H1 (cell line): ENCODE results near the gene OLFML2B. TPM values are rescaled to one million over a fixed set of nuclear protein-coding genes. Genes with fewer than 3 reads are reported as not detected.

Experiments used
- BCL11A ChIP-seq, 2 experiments: IDR thresholded peaks; one replicate each; pipeline ENCODE4 v1.6.1; 2011; ENCODE audit warnings: low read depth in 2 of 2, low read length in 2 of 2, mild to moderate bottlenecking in 2 of 2
- BRCA1 ChIP-seq: IDR thresholded peaks from 2 replicates; pipeline ENCODE4 v1.6.1; 2012; ENCODE audit warnings: low read depth, low read length, improper control_type of control experiment
- CHD1 ChIP-seq: IDR thresholded peaks from 2 replicates; pipeline ENCODE4 v1.6.1; 2012; ENCODE audit warnings: low read depth, low read length, improper control_type of control experiment
- CHD7 ChIP-seq: fragments of 300-600 bp; sonication (generic); IDR thresholded peaks from 2 replicates; pipeline ENCODE4 v1.7.1; 2012; ENCODE audit warnings: low read length, moderate library complexity, mild to moderate bottlenecking, inconsistent platforms; ENCODE audit not compliant: insufficient replicate concordance
- CTCF ChIP-seq, 3 experiments: IDR thresholded peaks; 1 replicate in 2 of 3; 2 replicates in 1 of 3; pipeline versions ENCODE4 v1.5.1 to v1.6.1; 2011; ENCODE audit warnings: low read length in 3 of 3, mild to moderate bottlenecking in 3 of 3, inconsistent platforms in 2 of 3, low read depth in 1 of 3, moderate library complexity in 1 of 3; ENCODE audit not compliant: insufficient read depth in 1 of 3; ENCODE audit errors: control extremely low read depth in 1 of 3
- RBBP5 ChIP-seq: IDR thresholded peaks from 2 replicates; pipeline ENCODE4 v1.7.1; 2012; ENCODE audit warnings: low read depth, mild to moderate bottlenecking, inconsistent platforms, low read length, moderate library complexity, borderline replicate concordance
- polyA plus RNA-seq, 7 experiments: library from polyadenylated mRNA; depleted of rRNA in 3 of 7; stranded (reverse) in 5 of 7; unstranded in 2 of 7; fragments of >200 nt in 5 of 7; fragments of 200-250 nt in 2 of 7; gene quantifications; 1 replicate in 5 of 7; 2 replicates in 1 of 7; 4 replicates in 1 of 7; pipeline versions ENCODE4 v1.2.1 to v1.2.3, GENCODE V29; 2011 to 2013; ENCODE audit warnings: missing spikeins in 2 of 7, mixed read lengths in 2 of 7
- total RNA-seq: library from RNA; stranded (reverse); fragmentation: NEBNext Ultra II Directional; extraction: Animal tissue kit (Norgen Biotek cat#: 25700); gene quantifications from 2 replicates; pipeline ENCODE4 v1.2.1, GENCODE V29; 2021

Gene OLFML2B
- total and polyA plus RNA-seq, 2 of the 8 experiments (the other 6 are each of a cell fraction or from before 2014, with no cell fraction given): 6.5 to 10.4 TPM

GRCh38 chr1:161987303-161987702 lies 36.4 kb downstream of the OLFML2B start (continued):
- TF ChIP-seq CHD7 (no peak), RBBP5 (no peak), BCL11A (IDR thresholded peaks at IDR 0.05; ENCODE audit: low read depth in 2 of 2, low read length in 2 of 2) (no peak), BRCA1 (no peak), CTCF (IDR thresholded peaks at IDR 0.05; ENCODE audit: control extremely low read depth in 1 of 3, insufficient read depth in 1 of 3, low read depth in 1 of 3, low read length in 3 of 3) (no peak), CHD1 (no peak)
